OCI-LY1 (cell line): ENCODE results near the gene PHACTR2.

Experiments used
- H2AFZ ChIP-seq: fragments of 200-600 bp; sonication (generic), shearing (Covaris generic); 2 replicates; pipeline ENCODE4 v1.6.0; 2014; ENCODE audit warnings: antibody characterized with exemption, mild to moderate bottlenecking, low read length
- H3F3A ChIP-seq: fragments of 200-600 bp; sonication (generic), shearing (Covaris generic); 2 replicates; pipeline ENCODE4 v1.6.0; 2014; ENCODE audit warnings: mild to moderate bottlenecking, antibody characterized with exemption, low read length, moderate library complexity; ENCODE audit not compliant: insufficient read depth
- H3K27ac ChIP-seq: fragments of 200-600 bp; sonication (generic); 2 replicates; pipeline ENCODE4 v1.5.1; 2014; ENCODE audit warnings: low read length, mixed run types, mild to moderate bottlenecking, low read depth; ENCODE audit not compliant: poor library complexity, severe bottlenecking
- H3K27me3 ChIP-seq: fragments of 200-600 bp; sonication (generic); 2 replicates; pipeline ENCODE4 v1.6.0; 2014; ENCODE audit warnings: antibody characterized with exemption, mild to moderate bottlenecking, low read length, moderate library complexity; ENCODE audit not compliant: insufficient read depth
- H3K36me3 ChIP-seq: fragments of 200-600 bp; sonication (generic); 2 replicates; pipeline ENCODE4 v1.6.1; 2014; ENCODE audit warnings: mild to moderate bottlenecking, antibody characterized with exemption, low read length, moderate library complexity, mixed read lengths; ENCODE audit not compliant: insufficient read depth
- H3K4me1 ChIP-seq: fragments of 200-600 bp; sonication (generic); 2 replicates; pipeline ENCODE4 v1.5.1; 2014; ENCODE audit warnings: mild to moderate bottlenecking, low read length, moderate library complexity; ENCODE audit not compliant: insufficient read depth, severe bottlenecking
- H3K4me2 ChIP-seq: fragments of 200-600 bp; sonication (generic), shearing (Covaris generic); 2 replicates; pipeline ENCODE4 v1.6.1; 2014; ENCODE audit warnings: low read length
- H3K4me3 ChIP-seq: fragments of 200-600 bp; sonication (generic); 2 replicates; pipeline ENCODE4 v1.5.1; 2014; ENCODE audit warnings: low read length, low read depth, mild to moderate bottlenecking, mixed read lengths; ENCODE audit not compliant: poor library complexity, severe bottlenecking
- H3K79me2 ChIP-seq: fragments of 200-600 bp; shearing (Covaris generic); 2 replicates; pipeline ENCODE4 v1.6.1; 2016; ENCODE audit warnings: mixed run types, low read length, mixed read lengths; ENCODE audit not compliant: insufficient read depth
- H3K9ac ChIP-seq: fragments of 200-600 bp; sonication (generic), shearing (Covaris generic); 2 replicates; pipeline ENCODE4 v1.6.1; 2014; ENCODE audit warnings: mild to moderate bottlenecking, low read length, mixed read lengths
- H3K9me2 ChIP-seq: fragments of 200-600 bp; sonication (generic), shearing (Covaris generic); 2 replicates; pipeline ENCODE4 v1.6.1; 2014; ENCODE audit warnings: low read depth, mild to moderate bottlenecking, low read length, mixed read lengths
- H3K9me3 ChIP-seq: fragments of 200-600 bp; shearing (Covaris generic); 2 replicates; pipeline ENCODE4 v1.6.1; 2014; ENCODE audit warnings: low read length, mixed read lengths
- H4K20me1 ChIP-seq: fragments of 200-600 bp; sonication (generic), shearing (Covaris generic); 2 replicates; pipeline ENCODE4 v1.6.0; 2016; ENCODE audit warnings: mild to moderate bottlenecking, low read length; ENCODE audit not compliant: insufficient read depth
- CTCF ChIP-seq: fragments of 200-600 bp; sonication (generic), shearing (Covaris generic); IDR thresholded peaks from 2 replicates; pipeline ENCODE4 v1.5.1; 2017; ENCODE audit warnings: mild to moderate bottlenecking, antibody characterized with exemption, low read length, moderate library complexity, mixed read lengths
- EZH2 ChIP-seq: fragments of 200-600 bp; sonication (generic), shearing (Covaris generic); IDR thresholded peaks from 2 replicates; pipeline ENCODE4 v1.8.0; 2017; ENCODE audit warnings: borderline replicate concordance, mixed run types, mild to moderate bottlenecking, antibody characterized with exemption, low read length, moderate library complexity, mixed read lengths

PHACTR2 gene

GRCh38 chr6:143675946-143676345 lies 1.8 kb upstream of the PHACTR2 start:
- no peaks in the 10 kb centered on the region for H3K79me2 ChIP-seq
- H3K9me3 ChIP-seq = no peaks in the 10 kb centered on the region
- H3F3A ChIP-seq = no peaks in the 10 kb centered on the region
- H3K27ac ChIP-seq = no peak overlapping the region
- H3K4me3 ChIP-seq = no peak overlapping the region
- H3K9me2 ChIP-seq = no peaks in the 10 kb centered on the region
- no peaks in the 10 kb centered on the region for H3K36me3 ChIP-seq
- no peaks in the 10 kb centered on the region for H3K27me3 ChIP-seq
- H3K4me1 ChIP-seq = no peaks in the 10 kb centered on the region
- TF ChIP-seq CTCF (no peak), EZH2 (no peak)
- H2AFZ ChIP-seq = no peak overlapping the region
- H3K4me2 ChIP-seq = no peak overlapping the region
- H4K20me1 ChIP-seq = no peaks in the 10 kb centered on the region
- H3K9ac ChIP-seq = no peak overlapping the region

GRCh38 chr6:143676437-143677045 lies 1.2 kb upstream of the PHACTR2 start:
- Histone ChIP-seq H3K36me3 (no peaks in the 10 kb centered on the region), H2AFZ (no peak overlapping the region), H3K4me3 (no peak overlapping the region), H3F3A (no peaks in the 10 kb centered on the region), H3K79me2 (no peaks in the 10 kb centered on the region), H3K9me2 (no peaks in the 10 kb centered on the region), H3K4me1 (no peaks in the 10 kb centered on the region), H3K9me3 (no peaks in the 10 kb centered on the region), H3K27me3 (no peaks in the 10 kb centered on the region), H3K4me2 (no peak overlapping the region), H3K27ac (no peak overlapping the region), H3K9ac (no peak overlapping the region), H4K20me1 (no peaks in the 10 kb centered on the region)
- TF ChIP-seq EZH2 (no peak), CTCF (no peak)

- no peak overlapping the region for H3K27ac ChIP-seq
- no peaks in the 10 kb centered on the region for H3K9me3 ChIP-seq
- H3K36me3 ChIP-seq = no peaks in the 10 kb centered on the region
- no peak overlapping the region for H3K4me2 ChIP-seq
- no peaks in the 10 kb centered on the region for H3K27me3 ChIP-seq
- no peak overlapping the region for H3K9ac ChIP-seq
- H3K79me2 ChIP-seq = no peaks in the 10 kb centered on the region
- TF ChIP-seq EZH2 (no peak), CTCF (no peak)
- no peak overlapping the region for H2AFZ ChIP-seq
- no peaks in the 10 kb centered on the region for H3K9me2 ChIP-seq
- H3K4me3 ChIP-seq = no peak overlapping the region
- H4K20me1 ChIP-seq = no peaks in the 10 kb centered on the region
- H3K4me1 ChIP-seq = no peaks in the 10 kb centered on the region
- H3F3A ChIP-seq = no peaks in the 10 kb centered on the region
Measured at GRCh38 chr6:143677577-143677890, 231 bp upstream of the PHACTR2 start.
